Left renal pelvis (tissue), 4 donors: ENCODE data around the gene SYP. TPM values are rescaled to one million over a fixed set of nuclear protein-coding genes. Genes with fewer than 3 reads are reported as not detected.
A peak's percentile ranks its signal among the peaks of the same experiment; 100 is the strongest.

Experiments
- DNase-seq, 4 donors: peaks; one replicate each; pipeline ENCODE4 v3.0.0-alpha.2; 2013; ENCODE audit warnings: low read depth in 4 of 4, low spot score in 3 of 4
- polyA plus RNA-seq, 4 donors: library from polyadenylated mRNA; unstranded; fragments of 120-200 nt; gene quantifications; one replicate each; pipeline ENCODE4 v1.2.1, GENCODE V29; 2013; ENCODE audit not compliant: insufficient read length in 4 of 4

The SYP gene
- polyA plus RNA-seq, result 1 to 10 TPM; 2.5 to 3.9 (median 3.0) TPM

DNA sequence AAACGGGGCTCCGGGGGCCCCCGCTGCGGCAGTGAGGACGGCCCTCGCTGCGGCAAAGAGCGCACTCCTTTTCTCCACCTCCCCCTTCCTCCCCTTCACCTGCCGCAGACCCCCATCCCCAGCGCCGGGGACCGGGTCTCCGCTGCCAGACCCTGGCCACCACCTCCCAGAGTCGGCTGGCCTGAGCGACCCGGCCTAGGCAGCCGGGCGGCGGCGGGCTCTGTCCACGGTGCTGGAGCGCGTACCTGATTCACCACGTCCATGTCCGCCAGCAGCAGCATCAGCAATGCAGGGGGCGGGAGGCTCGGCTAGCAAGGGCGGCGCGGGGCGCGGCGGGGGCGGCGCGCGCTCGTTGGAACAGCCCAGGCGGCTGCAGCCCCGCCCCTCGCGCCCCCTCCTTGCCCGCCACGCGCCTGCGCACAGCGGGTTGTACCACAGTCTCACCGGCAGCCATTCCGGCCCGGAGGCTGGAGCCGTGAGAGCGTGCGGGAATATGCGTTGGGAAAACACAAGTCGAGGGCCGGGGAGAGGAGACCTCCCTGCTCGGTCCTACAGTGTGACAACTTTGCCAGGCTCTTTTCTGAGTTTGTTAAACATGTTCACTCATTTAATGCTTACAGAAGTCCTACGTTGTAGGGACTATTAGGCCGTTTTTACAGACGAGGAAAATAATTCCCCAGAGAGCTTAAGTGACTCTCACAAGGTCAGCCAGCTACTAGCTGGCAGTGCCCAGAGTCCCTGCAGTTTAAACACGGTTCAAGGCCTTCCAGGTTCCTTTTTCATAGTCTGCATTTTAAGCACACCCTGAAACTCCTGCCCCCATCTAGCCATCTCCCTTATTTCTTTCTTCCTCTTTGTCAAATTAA lies at the start of gene SYP:
Gene SYP (minus strand): TSS at position 288 of the 866 bp plus-strand sequence. CDS start 7 bp downstream, at position 281.
- DNase-seq, result peak; percentile 43 to 68 (median 63)

GRCh38 chrX:49249616-49250015 lies 49.6 kb upstream of the SYP start:
- DNase-seq, result no peak

DNA sequence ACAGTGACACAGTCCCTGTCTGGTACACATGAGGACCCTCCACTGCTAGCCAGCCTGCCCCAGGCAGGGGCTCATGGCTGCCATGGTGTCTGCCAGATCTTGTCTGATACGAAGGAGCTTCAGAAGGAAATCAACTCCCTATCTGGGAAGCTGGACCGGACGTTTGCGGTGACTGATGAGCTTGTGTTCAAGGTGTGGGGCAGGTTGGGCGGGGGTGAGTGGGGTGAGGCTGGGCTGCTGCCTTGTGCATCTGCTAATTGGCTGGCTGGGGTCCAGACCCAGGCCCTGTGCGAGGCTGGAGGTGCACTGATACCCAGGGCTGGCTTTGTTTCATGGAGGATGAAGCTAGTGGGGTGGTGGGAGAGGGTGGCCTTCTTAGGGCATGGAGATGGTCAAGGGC lies 49.1 kb upstream of the SYP start:
- no peak for DNase-seq

- no peak for DNase-seq
These were observed 48.2 kb upstream of the SYP start for GRCh38 chrX:49247916-49248811.

DNA sequence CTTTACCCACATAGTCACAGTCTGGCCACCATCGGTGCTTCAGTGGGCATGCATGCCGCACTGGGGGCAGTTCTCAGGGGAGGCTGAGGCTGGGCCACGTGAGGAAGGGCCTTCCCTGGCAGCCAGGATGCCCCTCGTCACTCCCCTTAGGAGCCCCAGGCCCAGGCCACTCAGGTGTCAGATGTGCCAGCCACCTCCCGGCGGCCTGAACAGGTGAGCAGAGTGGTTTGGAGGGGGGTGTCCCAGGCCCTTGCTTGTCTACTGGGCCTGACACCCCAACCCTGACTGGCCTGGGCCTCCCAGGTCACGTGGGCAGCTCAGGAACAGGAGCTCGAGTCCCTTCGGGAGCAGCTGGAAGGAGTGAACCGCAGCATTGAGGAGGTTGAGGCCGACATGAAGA lies 47.4 kb upstream of the SYP start:
- no peak for DNase-seq

DNA sequence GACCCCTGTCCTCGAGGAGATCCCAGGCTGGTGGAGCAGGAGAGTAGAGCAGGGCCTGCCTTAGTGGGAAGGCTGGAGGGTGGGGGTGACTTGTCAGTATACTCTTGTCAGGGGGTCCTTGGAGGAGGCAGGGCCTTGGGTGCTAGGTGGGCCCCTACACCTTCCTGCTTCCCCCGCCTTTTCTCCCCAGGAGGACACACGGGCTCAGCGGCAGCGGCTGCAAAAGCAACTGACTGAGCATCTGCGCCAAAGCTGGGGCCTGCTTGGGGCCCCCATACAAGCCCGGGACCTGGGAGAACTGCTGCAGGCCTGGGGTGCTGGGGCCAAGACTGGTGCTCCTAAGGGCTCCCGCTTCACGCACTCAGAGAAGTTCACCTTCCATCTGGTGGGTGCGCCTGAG lies 46.5 kb upstream of the SYP start:
- DNase-seq, result no peak

DNA sequence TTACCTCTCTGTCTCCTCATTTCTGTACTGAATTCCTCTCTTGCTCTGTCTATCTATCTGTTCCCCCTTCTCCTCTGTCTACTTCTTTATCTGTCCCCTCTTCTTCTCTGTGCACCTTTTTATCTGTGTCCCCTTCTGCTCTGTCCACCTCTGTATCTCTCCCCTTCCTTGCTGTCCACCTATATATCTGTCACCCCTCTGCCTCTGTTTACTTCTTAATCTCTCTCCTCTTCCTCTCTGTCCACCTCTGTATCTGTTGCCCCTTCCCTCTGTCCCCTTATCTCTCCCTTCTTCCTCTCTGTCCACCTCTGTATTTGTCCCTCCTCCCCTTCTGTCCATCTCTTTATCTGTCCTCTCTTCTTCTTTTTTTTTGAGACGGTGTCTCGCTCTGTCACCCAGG lies 44.2 kb upstream of the SYP start:
- no peak for DNase-seq

DNA sequence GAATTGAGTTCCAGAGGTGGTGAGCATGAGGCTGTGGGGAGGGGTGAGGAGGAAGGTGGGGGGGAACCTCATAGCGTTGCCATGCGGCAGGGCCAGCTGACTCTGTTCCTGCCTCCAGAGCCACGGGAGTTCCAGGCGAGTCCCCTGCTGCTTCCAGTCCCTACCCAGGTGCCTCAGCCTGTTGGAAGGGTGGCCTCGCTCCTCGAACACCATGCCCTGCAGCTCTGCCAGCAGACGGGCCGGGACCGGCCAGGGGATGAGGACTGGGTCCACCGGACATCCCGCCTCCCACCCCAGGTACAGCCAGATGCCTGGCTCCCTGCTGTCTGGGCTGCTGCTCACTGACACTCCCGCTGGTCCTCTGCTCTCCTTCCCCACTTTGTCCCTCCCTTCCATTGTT lies 43.2 kb upstream of the SYP start:
- no peak for DNase-seq

- DNase-seq, result no peak
These were observed 42.6 kb upstream of the SYP start for GRCh38 chrX:49242545-49243066.

DNA sequence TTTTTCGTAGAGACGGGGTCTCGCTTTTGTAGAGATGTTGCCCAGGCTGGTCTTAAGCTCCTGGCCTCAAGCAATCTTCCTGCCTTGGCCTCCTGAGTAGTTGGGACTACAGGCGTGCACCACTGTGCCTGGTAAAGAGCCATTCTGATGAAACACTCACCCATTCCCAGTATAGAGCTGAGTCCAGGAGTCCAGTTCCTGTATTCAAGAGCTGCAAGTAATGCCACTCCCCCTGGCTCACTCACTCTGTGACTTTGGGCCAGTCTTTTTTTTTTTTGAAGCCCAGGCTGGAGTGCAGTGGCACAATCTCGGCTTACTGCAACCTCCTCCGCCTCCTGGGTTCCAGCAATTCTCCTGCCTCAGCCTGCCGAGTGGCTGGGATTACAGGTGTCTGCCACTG lies 38.7 kb upstream of the SYP start:
- DNase-seq, result no peak

DNA sequence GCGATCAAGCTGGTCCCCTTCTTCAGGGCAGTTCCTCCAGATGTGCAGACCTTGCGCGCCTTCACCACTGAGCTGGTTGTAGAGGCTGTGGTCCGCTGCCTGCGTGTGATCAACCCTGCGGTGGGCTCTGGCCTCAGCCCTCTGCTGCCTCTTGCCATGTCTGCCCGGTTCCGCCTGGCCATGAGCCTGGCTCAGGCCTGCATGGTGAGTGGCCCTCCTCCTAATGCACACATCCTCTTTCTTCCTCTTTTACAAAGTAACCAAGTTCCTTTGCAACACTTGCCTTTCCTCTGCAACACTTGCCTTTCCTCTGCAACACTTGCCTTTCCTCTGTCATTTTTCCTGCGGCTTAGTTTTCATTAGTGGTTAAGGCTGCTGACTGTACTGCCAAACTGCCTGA lies 37.1 kb upstream of the SYP start:
- DNase-seq, result no peak

DNA sequence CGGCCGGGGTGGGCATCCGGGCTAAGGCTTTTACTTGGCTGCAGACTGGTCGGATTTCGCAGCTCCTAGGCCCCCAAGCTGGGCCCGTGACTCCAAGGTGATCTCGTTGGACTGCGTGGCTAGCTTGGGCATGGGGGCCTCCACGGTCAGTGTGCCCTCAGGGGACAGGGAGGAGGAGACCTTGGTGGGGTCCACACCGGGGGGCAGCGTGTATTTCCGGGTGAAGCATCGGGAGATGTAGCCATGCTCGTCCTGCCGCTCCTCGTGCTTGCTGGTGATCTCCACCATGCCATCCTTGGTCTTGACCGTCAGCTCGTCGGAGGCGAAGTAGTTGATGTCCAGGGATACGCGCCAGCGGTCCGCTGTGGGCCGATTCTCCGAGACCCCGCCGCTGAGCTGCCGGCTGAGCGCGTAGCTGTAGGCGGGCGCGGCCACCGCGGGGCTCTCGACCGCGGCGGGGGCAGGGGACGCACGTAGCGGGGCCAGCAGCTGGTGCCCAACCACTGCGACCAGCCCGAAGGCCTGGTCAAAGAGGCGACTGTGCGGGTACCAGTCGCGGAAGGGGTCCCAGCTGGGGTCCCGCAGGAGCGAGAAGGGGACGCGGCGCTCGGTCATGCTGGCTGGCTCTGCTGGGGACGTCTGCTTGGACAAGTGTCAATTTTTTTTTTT lies 34.0 kb upstream of the SYP start:
- DNase-seq, result no peak

- DNase-seq, result no peak
These were observed 33.2 kb upstream of the SYP start, which contains the start of gene CACNA1F for GRCh38 chrX:49233176-49233575. Gene CACNA1F (minus strand): TSS chrX:49233340. CDS start chrX:49233309, 31 bp downstream.

- no peak for DNase-seq
These were observed 32.5 kb upstream of the SYP start for GRCh38 chrX:49232525-49232924.

GRCh38 chrX:49231333-49232000 lies 31.5 kb upstream of the SYP start:
- no peak for DNase-seq

DNA sequence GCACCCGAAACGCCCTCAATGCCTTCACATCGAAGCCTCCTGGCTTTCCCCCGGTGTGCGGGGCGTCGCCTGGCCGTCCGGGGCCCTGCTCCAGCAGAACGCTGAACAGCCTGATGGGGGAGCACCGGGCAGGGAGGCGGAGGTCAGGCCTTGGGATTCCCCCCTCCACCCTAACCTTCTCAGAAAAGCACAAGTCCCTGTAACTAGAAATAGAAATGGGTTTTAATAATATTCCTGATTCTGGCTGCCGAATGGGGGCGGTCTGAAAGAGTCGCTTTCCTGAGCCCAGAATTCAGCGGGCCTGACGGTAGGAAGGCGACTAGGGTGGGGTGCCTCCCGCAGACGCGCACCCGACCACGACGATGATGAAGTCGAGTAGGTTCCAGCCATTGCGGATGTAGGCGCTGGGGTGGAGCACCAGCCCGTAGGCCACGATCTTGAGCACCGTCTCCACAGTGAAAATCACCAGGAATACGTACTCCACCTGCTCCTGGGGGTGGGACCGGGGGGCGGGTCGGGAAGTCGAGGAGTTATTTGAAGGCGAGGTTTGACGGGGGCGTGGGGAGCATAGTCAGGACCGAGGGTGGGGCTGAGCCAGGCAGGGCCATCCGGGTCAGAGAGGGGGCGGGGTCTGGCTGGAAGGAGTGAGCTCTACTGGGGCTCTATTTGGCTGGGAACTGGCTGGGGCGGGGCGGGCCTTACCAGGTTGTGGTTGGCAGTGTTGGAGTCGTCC lies 30.7 kb upstream of the SYP start:
- DNase-seq, result no peak

GRCh38 chrX:49228185-49228584 lies 28.2 kb upstream of the SYP start:
- DNase-seq, result no peak

DNA sequence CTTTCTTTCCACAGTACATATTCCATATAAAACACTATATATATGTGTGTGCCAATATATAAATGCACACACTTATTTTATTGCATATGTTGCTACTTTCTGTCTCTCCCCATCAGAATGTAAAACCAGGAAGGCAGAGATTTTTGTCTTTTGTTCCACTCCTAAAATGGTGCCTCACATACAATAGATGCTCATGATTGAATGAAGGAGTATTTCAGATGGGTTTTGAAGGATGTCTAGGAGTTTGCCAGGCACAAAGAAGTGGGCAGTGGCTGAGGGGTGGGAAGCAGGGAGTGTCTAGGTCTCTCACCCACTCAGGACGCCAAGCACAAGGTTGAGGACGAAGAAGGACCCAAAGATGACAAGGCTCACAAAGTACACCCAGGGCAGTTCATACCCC lies 27.7 kb upstream of the SYP start:
- DNase-seq, result no peak

DNA sequence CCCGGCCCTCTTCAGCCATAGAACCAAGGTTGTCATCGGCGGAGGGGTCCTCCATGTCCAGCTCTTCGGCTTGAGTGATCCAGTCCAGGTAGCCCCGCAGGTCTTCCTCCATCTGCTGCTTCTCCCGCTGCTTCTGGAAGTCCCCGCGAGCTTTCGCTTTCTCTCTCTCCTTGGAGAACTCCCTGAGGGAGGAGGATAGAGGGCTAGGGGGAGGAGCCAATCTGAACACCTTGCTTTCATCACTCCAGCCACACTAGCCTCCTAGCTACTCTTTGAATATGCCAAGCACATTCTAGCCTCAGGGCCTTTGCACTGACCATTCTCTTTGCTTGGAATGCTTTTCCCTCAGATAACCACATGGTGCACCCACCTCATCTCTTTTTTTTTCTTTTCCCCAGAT lies 27.0 kb upstream of the SYP start:
- no peak for DNase-seq

DNA sequence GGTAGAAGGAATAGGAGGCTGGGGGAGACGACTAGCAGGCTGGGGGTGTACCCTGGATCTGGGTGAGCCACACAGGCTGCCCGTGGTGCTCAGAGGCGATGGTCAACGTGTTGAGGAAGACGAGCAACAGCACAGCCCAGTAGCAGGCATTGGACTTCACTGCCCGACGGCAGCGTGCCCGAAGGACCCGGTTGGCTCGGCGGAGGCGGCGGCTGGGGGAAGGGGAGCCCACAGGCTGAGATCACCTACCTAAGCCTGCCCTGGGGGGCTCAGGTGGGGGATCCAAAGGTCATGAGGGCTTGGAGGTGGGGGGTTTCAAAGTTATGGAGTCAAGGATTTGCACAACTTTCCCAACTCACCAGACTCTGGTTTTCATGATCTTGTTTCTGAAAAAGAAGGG lies 25.9 kb upstream of the SYP start:
- DNase-seq, result no peak
